Measurements from ENCODE around the gene RPUSD4.

RPUSD4 gene

DNA sequence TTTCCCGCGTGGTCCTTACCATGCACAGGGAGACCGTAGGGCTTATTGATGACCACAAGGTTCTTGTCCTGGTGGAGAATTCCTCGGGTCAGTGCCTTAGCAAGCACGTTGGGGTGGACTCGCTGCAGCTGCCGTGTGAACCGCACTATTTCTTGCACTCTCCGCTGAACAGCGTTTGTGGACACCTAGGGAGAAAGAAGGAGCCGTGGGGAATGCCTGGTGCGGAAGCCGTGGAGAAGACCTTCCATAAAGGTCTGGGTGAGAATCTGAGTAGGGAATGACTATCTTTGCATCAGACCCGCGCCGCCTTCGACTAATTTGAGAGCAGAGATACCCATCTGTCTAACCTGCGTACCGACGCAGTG lies 597 bp downstream of the RPUSD4 start:
- DNase-seq = no peak

- no peak for DNase-seq
Observed at GRCh38 chr11:126207896-126208295, 3.6 kb downstream of the RPUSD4 start.

GRCh38 chr11:126205359-126205758 lies 6.1 kb downstream of the RPUSD4 start:
- DNase-seq = no peak

DNA sequence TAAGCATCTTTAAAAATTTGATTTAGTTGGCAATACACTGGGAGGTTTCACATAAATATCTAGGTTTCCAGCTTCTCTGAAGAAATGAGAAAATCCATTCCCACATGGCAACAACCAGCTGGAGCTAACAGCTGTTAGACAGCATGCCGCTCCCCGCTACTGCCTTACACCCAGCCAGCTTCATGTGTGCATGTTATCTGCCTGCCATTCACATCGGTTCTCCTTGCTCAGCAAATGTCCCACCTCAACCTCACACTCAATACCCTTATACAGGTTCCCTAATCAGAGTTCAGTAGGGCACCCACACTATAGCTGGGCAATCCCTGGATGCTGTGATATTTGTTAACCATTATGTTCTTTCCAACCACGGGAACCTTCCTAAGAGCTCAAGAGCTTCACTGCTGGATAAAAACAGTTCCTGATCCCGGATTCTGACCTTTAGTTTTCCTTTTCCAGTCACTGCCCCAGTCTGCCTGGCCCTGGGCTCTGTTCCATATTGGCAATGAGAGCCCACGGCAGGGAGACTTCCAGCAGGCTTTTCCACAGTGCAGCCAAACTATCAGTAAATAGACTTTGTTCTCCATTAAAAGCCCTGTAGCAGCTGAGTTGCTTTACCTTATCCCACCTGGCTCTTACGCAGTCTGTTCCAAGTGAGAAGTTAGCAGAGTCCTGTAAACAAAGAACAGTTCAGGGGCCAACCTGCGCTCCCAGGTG lies 8.6 kb downstream of the RPUSD4 start:
- no peak for DNase-seq

DNA sequence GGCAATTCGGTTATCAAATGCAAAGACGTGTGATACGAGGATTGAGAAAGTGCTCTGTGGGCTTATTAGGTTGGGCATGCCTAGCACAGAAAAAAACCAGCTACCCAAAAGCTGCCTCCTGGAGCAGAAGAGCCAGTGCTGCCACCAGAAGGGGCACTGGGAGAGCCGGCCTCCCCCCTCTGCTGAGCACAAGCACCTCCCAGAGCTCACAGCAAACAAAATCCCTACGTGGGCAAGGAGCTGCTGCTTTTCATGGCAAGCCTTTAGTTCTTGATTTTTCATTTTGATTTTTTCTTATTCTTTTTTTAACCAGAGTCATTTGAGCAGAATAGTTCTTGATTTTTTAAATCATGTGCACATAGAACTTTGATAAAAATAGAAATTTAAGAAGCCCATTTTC lies 12.8 kb downstream of the RPUSD4 start:
- no peak for DNase-seq

GRCh38 chr11:126197277-126197939 lies 14.0 kb downstream of the RPUSD4 start:
- no peak for DNase-seq

GRCh38 chr11:126195119-126195518 lies 16.3 kb downstream of the RPUSD4 start:
- DNase-seq = no peak

DNA sequence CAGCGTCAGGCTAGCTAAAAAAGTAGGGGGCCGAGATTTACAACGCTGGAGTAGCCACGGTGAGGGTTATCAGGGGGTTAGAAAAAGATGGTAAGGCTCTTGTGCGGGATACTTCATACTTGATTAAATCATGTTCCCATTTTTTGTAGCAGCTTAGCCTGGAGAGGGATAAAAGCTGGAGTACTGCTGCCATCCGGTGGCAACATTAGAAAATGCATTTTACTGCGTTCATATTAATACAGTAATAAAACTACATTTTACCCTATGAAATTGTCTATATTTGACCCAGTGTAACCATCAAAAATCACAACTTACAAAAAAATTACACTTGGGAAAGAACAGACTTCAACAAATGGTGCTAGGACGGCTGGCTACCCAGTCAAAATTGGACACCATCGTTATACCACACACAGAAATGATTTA lies 17.3 kb downstream of the RPUSD4 start:
- DNase-seq = peak; percentile 53

GRCh38 chr11:126193038-126193478 lies 18.4 kb downstream of the RPUSD4 start:
- DNase-seq = no peak

DNA sequence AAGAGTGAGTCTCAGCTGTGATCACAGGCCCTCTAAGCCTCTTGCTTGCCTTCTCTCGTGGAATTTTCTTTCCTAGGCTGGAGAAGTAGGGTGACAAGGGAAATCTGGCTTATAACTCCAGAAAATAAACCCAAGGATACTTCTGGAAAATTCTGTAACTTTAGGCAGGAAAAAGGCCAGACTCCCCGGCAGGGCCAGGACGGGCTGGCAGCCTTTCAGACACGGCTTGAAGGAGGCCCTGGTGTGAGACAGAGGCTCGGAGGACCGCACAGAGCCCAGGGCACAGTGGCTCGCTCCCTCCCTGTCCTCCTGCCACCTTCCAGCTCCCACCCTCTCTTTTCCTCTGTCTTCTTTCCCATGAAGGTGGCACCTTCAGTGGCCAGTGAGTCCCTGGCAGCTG lies 19.1 kb downstream of the RPUSD4 start:
- no peak for DNase-seq

- no peak for DNase-seq
Observed at GRCh38 chr11:126191379-126192073, 19.9 kb downstream of the RPUSD4 start.

DNA sequence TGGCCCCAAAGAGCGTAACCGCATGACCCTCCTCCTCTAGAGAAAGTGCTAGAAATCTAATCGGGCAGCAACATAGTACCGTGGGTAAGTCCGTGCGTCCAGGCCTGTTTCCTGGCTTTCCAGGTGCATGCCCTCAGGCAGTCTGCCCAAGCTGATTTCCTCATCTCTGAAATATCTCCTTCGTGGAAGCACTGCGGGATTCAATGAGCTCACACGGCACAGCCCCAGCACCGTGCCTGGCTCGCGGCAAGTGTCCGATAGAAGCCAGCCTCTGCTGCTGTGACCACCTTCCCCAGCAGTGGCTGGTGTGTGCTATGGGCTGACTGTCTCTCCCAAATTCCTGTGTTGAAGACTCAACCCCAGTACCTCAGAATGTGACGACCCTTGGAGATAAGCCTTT lies 20.7 kb downstream of the RPUSD4 start:
- no peak for DNase-seq

DNA sequence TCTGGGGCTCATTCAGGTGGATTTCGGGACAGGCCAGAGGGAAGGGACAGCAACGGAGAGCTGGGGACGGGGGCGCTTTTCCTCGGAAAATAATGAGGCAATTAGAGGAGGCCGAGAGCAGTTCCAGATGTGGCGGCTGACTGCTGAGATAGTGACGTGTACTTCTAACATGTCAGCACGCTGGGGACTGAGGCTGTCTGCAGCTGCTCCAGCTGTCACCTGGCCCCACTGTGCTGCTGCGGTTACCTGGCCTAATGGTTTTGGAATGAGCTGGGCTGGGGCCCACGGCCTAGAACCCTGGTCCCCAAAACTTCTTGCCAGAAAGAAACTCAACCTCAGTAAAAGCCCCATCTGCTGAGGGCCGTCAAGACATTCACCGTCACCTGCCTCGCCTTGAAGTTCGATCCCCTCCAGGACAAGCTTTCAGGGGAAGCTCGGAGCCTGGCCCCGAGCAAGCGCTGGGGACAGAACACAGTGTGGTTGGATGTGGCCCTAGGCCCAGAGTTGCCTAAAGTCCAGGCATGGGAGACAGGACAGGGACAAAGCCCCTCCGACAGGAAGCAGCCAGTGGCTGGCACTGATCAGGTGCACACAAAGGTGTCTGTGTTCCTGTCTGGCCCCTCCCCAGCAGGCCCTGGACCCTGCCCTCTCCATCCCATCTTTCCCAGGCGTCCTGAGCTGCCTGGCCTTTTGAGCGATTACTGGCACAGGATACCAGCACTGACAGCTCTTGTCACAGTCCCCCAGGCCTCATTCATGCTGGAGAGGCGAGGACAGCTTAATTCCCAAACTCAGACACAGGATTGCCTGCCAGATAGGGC lies 22.1 kb downstream of the RPUSD4 start:
- no peak for DNase-seq

DNA sequence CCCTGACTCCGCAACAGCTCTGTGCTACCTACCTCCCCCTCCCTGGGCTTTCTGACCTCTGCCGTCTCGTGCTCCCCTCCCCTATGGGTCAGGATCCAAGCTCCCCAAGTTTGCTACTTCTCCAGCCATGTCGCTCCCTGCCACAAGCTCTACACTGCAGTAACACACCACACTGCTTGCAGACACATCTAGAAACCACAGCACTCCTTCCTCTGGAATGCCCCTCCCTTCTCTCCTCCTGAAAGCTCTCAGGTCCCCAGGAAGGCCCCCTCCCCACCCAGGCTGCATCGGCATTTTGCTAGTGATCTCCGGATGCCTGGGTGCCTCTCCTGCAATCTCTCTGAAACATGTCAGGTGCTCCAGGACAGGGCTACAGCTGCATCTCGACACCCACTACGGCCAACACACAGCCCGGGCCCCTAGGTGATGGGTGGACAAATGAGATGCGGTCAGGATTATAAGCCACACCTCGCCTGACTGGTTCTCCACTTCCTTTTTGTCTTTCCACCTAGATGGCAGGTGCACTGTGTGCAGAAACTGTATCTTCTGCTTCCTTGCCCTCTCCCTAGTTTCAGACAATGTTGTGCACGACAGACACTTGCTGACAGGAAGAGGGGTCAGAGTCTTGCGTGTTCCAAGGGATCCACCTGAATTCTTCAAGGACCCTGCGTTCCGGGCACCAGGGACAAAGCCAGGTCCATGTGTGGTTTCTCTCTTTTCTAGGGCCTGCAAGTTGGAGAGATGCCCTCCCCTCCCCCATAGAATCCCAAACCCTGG lies 22.9 kb downstream of the RPUSD4 start:
- no peak for DNase-seq

- no peak for DNase-seq
Observed at GRCh38 chr11:126186708-126187529, 24.5 kb downstream of the RPUSD4 start.

DNA sequence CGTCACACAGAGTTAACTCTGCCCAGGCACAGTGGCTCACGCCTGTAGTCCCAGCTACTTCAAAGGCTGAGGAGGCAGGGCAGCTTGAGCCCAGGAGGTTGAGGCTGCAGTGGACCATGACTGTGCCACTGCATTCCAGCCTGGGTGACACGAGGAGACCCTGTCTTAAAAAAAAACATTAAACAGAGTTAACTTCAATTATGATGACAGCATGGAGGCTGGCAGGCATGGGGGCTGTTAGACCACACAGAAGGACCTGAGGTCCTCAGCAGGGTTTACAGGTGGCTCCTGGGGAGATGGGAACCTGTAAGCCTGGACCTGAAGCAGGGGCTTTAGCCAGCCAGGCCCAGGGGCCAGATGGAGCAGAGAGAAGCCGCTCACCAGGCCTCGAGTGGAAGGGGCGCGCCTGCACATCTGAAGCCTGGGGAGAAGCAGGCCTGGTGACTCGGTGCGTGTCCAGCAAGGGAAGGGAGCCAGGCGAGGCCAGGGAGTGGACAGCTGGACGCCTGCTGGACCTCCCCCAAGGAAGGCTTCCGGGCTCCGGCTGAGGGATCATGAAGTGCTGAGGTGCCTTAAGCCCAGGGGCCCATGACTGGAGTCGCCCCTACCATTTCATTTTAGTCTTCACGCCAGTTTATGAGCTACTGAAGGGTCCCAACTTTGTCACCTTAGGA lies 25.3 kb downstream of the RPUSD4 start:
- no peak for DNase-seq

GRCh38 chr11:126185259-126186024 lies 26.0 kb downstream of the RPUSD4 start:
- DNase-seq = no peak

GRCh38 chr11:126182787-126183445 lies 28.5 kb downstream of the RPUSD4 start:
- no peak for DNase-seq

GRCh38 chr11:126181939-126182730 lies 29.3 kb downstream of the RPUSD4 start:
- DNase-seq = no peak
